Measurements from ENCODE around the gene SPATA20.

The SPATA20 gene

DNA sequence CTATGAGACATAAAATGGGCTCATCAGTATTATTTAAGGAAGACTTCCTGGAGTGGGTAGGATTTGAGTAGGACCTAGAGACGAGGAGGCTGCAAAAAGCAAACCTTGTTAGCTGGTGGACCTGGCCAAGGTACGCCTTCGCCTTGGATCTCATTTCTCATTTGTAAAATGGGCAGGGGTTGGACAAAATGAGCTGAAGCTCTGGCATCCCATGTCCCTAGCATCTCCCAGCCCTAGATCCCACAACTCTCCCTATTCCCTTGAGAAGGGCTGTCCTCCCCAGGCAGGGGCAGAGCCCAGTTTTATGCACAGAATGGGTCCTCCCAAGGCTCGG is 306 bp upstream of the SPATA20 start:
- DNase-seq (ENCODE audit: low read depth), result no peak
- H3K4me3 ChIP-seq (ENCODE audit: low read length), result peak overlapping the region; percentile 52
- TF ChIP-seq, protein P1, sequence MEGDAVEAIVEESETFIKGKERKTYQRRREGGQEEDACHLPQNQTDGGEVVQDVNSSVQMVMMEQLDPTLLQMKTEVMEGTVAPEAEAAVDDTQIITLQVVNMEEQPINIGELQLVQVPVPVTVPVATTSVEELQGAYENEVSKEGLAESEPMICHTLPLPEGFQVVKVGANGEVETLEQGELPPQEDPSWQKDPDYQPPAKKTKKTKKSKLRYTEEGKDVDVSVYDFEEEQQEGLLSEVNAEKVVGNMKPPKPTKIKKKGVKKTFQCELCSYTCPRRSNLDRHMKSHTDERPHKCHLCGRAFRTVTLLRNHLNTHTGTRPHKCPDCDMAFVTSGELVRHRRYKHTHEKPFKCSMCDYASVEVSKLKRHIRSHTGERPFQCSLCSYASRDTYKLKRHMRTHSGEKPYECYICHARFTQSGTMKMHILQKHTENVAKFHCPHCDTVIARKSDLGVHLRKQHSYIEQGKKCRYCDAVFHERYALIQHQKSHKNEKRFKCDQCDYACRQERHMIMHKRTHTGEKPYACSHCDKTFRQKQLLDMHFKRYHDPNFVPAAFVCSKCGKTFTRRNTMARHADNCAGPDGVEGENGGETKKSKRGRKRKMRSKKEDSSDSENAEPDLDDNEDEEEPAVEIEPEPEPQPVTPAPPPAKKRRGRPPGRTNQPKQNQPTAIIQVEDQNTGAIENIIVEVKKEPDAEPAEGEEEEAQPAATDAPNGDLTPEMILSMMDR (IDR thresholded peaks at IDR 0.05; ENCODE audit: insufficient read depth, low read depth, low read length, missing control alignments), result no peak

GRCh38 chr17:50547736-50548083 is 736 bp downstream of the SPATA20 start:
- TF ChIP-seq, protein P1 (IDR thresholded peaks at IDR 0.05; ENCODE audit: insufficient read depth, low read depth, low read length, missing control alignments), result no peak
- H3K4me3 ChIP-seq (ENCODE audit: low read length), result peak overlapping the region; percentile 52
- DNase-seq (ENCODE audit: low read depth), result no peak

DNA sequence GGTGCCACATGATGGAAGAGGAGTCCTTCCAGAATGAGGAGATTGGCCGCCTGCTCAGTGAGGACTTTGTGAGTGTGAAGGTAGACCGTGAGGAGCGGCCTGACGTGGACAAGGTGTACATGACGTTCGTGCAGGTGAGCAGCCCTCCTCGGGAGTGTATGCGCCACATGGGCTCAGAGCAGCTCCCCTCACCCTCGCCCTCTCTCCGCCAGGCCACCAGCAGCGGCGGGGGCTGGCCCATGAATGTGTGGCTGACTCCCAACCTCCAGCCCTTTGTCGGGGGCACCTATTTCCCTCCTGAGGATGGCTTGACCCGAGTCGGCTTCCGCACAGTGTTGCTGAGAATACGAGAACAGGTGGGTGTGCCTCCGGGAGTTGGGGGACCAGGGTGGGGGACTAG is 1.9 kb downstream of the SPATA20 start:
- TF ChIP-seq, protein P1 (IDR thresholded peaks at IDR 0.05; ENCODE audit: insufficient read depth, low read depth, low read length, missing control alignments), result no peak
- no peak for DNase-seq (ENCODE audit: low read depth)
- no peak overlapping the region for H3K4me3 ChIP-seq (ENCODE audit: low read length)

DNA sequence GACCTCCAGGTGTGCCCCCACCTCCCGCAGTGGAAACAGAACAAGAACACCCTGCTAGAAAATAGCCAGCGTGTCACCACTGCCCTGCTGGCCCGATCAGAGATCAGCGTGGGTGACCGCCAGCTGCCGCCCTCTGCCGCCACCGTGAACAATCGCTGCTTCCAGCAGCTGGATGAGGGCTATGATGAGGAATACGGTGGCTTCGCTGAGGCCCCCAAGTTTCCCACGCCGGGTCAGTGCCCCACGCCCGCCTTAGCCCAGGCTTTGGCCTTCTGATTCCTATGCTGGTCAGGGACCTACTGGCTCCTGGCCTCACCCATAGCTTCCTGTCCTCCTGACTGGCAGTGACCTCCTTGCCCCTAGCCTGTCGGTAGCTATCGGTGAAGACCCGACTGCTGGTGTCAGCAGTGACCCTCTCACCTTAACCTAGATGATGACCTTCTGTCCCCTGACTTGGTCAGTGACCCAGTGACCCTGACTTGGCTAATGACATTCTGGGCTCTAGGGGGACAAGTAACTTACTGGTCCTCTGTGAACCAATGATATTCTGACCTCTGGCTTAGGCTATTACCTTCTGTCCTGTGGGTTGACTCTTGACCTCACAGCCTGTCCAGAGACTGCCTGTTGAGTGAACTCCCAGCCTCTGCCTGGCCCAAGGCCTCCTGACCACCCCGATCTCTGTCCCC is 2.4 kb downstream of the SPATA20 start:
- no peak overlapping the region for H3K4me3 ChIP-seq (ENCODE audit: low read length)
- no peak for DNase-seq (ENCODE audit: low read depth)
- TF ChIP-seq, protein P1 (IDR thresholded peaks at IDR 0.05; ENCODE audit: insufficient read depth, low read depth, low read length, missing control alignments), result no peak

DNA sequence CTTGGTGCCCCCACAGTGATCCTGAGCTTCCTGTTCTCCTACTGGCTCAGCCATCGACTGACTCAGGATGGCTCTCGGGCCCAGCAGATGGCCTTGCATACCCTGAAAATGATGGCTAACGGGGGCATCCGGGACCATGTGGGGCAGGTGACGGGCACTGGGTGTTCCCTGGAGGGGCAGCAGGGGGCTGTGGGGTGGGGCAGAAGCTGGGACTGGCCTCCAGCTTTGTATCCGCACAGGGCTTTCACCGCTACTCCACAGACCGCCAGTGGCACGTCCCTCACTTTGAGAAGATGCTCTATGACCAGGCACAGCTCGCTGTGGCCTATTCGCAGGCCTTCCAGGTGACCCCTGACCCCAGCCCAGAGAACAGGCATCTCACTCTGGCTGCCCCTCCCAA is 3.0 kb downstream of the SPATA20 start:
- DNase-seq (ENCODE audit: low read depth), result no peak
- no peak overlapping the region for H3K4me3 ChIP-seq (ENCODE audit: low read length)
- TF ChIP-seq, protein P1 (IDR thresholded peaks at IDR 0.05; ENCODE audit: insufficient read depth, low read depth, low read length, missing control alignments), result no peak

DNA sequence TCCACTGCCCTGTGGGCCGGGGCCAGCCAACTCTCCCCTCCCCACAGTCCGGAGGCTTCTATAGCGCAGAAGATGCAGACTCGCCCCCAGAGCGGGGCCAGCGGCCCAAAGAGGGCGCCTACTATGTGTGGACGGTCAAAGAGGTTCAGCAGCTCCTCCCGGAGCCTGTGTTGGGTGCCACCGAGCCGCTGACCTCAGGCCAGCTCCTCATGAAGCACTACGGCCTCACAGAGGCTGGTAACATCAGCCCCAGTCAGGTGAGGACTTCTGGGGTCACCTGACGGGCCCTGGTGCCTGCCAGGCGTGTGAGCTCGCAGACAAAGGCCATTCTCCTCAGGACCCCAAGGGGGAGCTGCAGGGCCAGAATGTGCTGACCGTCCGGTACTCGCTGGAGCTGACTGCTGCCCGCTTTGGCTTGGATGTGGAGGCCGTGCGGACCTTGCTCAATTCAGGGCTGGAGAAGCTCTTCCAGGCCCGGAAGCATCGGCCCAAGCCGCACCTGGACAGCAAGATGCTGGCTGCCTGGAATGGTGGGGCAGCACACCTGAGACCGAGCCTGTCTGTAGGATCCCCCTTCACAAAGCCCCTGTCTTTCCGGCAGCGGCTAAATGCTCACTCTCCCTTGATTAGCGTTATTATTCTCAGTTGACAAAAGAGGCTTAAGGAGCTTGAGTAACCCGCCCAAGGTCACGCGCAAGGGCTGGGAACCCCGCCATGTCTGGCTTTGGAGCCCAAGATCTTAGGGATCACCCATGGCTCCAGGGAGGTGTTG is 3.9 kb downstream of the SPATA20 start:
- peak; percentile 70 for DNase-seq (ENCODE audit: low read depth)
- TF ChIP-seq, protein P1 (IDR thresholded peaks at IDR 0.05; ENCODE audit: insufficient read depth, low read depth, low read length, missing control alignments), result peak; percentile 63
- H3K4me3 ChIP-seq (ENCODE audit: low read length), result no peak overlapping the region

DNA sequence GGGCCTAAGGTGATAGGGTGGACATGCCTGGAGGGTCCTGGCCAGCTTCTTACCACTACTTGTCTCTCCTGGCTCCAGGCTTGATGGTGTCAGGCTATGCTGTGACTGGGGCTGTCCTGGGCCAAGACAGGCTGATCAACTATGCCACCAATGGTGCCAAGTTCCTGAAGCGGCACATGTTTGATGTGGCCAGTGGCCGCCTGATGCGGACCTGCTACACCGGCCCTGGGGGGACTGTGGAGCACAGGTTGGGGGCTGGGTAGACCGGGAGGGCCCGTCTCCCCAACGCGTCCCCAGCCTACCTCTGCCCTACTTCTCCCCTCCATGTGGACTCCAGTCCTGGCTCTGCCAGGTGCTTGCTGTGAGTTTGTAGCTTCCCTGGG is 4.5 kb downstream of the SPATA20 start:
- no peak overlapping the region for H3K4me3 ChIP-seq (ENCODE audit: low read length)
- DNase-seq (ENCODE audit: low read depth), result no peak
- TF ChIP-seq, protein P1 (IDR thresholded peaks at IDR 0.05; ENCODE audit: insufficient read depth, low read depth, low read length, missing control alignments), result no peak
